Measurements from ENCODE around the gene MAP2K5.

GRCh38 chr15:67768313-67768977 lies 225.9 kb downstream of the MAP2K5 start:
- TF ChIP-seq EP300 (IDR thresholded peaks at IDR 0.05) (no peak), CTCF (IDR thresholded peaks at IDR 0.05) (no peak), POLR2AphosphoS5 (IDR thresholded peaks at IDR 0.05) (no peak), POLR2A (IDR thresholded peaks at IDR 0.05) (no peak)
